Superior temporal gyrus (tissue), 1 donor: ENCODE data around the gene ADGRF4.
"Not testable (repeated sequence)": the region's sequence is repeated elsewhere in the genome, so short reads cannot be mapped to it uniquely, and the experiment has no call there.

ENCODE experiments used
- DNase-seq: peaks from one replicate; pipeline ENCODE4 v3.0.0-alpha.2; 2016; ENCODE audit errors: extremely low spot score

Gene ADGRF4

DNA sequence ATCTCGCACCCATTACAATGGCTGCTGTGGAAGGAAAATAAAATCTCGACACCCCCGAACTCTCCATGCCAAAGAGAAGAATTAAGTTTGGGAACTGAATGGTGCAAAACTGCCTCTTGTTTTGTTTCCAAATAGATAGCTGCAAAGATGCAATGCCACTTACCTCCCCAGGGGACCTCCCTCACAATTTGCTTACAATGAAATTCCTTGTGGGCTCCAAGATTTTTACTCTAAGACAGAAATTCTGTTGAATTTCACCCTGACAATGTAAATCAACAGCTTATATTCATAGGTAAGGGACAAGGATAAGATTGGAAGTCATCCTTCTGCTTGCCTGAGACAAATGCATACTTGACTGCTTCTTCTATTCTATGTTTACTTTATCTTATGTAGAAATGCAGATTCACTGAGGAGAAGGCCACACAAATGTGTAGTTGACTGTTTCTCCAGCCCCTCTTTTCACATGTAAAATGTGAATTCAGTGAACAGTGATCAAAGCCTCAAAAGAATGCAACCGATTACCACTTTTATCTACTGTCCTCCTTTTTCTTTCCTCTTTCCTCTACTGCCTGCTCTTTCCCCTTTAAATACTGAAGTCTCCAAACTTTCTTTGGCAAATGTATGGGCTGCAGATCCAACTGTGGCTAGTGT is 36.6 kb downstream of the ADGRF4 start:
- DNase-seq: no peak

DNA sequence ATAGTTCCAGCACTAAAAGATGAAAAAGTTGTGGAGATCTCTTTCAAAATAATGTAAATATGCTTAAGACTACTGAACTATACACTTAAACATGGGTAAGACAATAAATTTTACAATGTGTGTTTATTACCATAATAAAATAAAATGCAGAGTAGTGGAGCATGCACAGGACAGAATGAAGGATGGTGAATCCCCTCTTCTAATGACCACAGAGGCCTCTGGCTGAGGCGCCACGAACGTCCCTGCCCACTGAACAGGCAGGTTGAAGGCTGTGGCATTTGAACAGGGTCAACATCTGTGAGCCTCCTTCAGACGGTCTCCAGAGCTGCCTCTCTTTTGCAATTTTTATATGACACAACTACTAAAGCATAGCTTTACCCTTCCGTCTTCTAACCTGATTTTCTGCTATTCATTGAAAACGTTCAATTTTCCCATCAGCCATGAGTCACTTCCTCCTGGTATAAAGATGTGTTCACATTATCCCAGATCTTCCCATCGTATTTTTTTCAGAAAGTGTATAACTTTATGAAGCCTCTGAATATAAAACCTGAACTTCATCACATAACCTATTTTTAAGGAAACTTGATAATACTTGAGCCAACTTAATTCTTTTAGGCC is 37.8 kb downstream of the ADGRF4 start:
- DNase-seq: no peak

DNA sequence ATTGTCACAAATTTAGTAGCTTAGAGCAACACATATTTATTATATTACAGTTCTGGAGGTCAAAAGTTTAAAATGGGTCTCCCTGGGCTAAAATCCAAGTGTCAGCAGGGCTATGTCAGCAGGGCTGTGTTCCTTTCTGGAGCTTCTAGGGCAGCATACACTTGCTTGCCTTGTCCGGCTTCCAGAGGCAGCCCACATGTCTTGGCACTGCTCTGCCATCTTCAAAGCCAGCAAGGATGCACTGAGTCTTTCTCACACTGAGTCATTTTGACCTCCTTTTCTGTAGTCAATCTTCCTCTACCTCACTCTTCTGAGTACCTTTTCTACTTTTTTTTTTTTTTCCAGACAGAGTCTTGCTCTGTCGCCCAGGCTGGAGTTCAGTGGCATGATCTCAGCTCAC is 39.0 kb downstream of the ADGRF4 start:
- peak; percentile 55 for DNase-seq

- DNase-seq: no peak
These were observed 42.3 kb downstream of the ADGRF4 start for GRCh38 chr6:47740714-47741113.

DNA sequence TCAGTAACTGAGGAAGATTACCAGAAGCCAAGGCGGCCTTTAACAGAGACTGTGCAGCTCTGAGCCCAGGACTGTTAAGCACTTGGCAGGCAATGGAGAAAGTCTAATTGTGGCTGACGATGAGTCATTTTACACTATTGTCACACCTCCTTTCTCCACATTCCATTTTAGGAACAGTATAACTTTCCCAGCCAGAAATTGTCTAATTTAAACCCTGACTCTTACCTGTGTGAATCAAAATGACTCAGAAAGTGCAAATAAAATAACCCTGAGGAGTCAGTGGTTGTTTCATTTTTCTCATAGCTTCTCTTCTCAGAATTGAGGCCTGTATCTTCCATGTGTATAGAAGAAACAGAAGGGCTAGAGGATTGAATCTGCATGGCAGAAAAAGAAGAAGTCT is 43.4 kb downstream of the ADGRF4 start:
- peak; percentile 70 for DNase-seq

- no peak for DNase-seq
These were observed 45.4 kb downstream of the ADGRF4 start for GRCh38 chr6:47743744-47744143.

GRCh38 chr6:47745269-47745668 is 46.9 kb downstream of the ADGRF4 start:
- DNase-seq: not testable (repeated sequence)

DNA sequence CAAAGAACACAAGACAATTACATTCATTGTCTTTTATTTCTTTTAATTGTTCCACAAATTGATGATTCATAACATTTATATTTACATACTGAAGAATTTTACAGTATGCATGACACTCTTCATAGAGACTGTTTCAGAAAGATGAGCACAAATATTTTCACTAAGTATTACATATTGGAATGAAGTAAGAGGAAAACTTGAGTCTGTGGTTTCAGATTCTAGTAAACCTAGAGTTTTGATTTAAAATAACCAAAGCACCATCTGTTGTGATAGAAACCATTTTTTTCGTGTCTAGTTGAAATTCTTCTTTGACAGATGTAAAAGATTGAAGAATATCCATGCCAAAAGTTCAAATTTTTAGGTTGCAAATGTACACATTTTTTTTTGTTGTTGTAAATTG is 51.4 kb downstream of the ADGRF4 start:
- peak; percentile 22 for DNase-seq

DNA sequence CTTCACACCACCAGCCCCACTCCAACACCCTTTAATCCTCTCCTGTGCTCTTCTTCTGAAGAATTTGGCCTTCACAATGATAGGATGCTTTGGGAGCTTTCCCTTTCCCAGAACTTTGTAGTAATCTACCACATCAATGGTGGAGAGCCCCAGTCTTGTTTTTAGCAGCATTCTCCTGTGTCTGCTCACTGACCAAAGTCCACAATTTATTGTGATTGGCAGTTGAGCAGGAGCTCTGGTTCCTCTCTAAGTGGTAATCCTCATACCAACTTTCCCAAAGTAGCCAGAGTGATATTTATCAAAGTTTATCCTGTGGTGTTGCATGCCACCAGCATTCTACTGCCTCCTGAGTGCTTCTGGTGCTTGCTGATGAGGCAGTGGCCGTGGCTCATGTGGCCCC is 54.4 kb downstream of the ADGRF4 start:
- DNase-seq: no peak

GRCh38 chr6:47759364-47759763 is 61.0 kb downstream of the ADGRF4 start:
- DNase-seq: no peak

DNA sequence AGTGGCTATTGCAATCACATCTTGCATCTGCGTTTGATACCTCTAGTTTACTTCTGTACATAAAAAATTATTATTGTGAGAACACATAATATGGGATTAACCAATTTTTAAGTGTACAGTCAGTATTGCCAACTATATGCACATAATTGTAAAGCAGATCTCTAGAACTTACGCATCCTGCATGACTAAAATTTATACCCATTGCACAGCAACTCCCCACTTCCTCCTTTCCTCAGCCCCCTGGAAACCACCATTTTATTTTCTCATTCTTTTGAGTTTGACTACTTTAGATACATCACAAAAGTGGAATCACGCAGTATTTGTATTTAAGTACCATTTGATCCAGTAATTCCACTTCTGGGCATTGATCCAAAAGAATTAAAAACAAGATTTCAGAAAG is 64.1 kb downstream of the ADGRF4 start:
- no peak for DNase-seq

DNA sequence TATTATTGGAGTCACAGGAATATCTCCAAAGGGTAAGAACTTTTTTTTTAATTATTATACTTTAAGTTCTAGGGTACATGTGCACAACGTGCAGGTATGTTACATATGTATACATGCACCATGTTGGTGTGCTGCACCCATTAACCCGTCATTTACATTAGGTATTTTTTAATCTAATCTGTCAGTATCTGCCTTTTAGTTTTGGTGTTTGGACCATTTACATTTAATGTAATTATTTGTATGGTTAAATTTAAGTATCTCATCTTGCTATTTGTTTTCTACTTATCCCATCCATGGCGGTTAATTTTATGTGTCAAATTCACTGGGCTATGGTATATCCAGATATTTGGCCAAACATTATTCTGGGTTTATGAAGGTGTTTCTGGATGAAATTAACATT is 68.1 kb downstream of the ADGRF4 start:
- no peak for DNase-seq

- no peak for DNase-seq
These were observed 68.7 kb downstream of the ADGRF4 start for GRCh38 chr6:47767102-47767501.

DNA sequence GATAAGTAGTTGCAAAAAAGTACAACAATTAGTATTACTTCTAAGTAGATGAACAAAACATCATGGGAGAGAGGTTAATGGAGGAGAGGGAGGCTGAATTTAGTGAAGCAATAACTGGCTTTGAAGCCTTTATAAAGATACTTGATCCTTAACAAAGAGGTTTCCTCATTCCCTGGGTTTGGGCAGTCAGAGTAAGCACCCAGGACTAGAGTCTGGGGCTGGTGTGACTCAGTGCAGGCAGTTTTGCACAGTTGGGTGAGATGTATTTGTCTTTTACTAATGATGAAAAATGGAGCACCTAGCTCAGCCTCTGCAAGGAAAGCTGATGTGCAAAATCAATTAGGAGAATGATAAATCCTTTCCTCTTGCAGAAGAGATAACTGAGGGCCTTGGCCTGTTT is 71.6 kb downstream of the ADGRF4 start:
- no peak for DNase-seq
